GM10248 (cell line): ENCODE data around the gene CENPVL2.
"Not testable (repeated sequence)": the region's sequence is repeated elsewhere in the genome, so short reads cannot be mapped to it uniquely, and the experiment has no call there.

Experiments used
- CTCF ChIA-PET: fragments of 300-600 bp; sonication (Branson Sonifier 250); formaldehyde crosslinking; extraction: SDS; loops from one replicate; lab custom pipeline; 2021; ENCODE audit warnings: antibody characterized with exemption; lab: Yijun Ruan, JAX
- POLR2A ChIA-PET: fragments of 350-650 bp; sonication (Branson Sonifier 250); formaldehyde crosslinking; extraction: SDS; loops from one replicate; lab custom pipeline; 2020; ENCODE audit warnings: antibody characterized with exemption; lab: Yijun Ruan, JAX
- DNase-seq: peaks from one replicate; pipeline ENCODE4 v3.0.0; 2012; ENCODE audit errors: extremely low spot score
- TF ChIP-seq, protein P1 (sequence below): IDR thresholded peaks from 2 replicates; pipeline ENCODE4 v1.5.1; 2012; ENCODE audit warnings: mild to moderate bottlenecking, low read depth; ENCODE audit errors: extremely low read depth, missing control alignments, control extremely low read depth

Gene CENPVL2

DNA sequence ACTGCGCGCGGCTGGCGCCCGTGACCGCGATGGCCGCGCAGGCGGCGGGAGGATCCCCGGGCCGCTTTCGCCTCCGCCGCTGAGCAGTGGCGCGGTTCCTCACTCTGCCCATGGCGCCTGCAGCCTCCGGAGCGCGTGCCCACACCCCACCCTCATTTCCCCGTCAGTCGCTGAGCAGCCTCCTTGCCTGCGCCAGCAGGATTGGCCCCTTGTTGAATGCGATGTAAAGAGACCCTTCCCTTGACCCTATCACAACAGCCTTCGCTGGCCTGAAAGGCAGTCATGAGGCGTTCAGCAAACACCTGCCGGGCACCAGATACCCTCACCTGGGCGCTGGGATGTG lies at the start of gene CENPVL2:
Gene CENPVL2, minus strand, starts transcription at position 112 of the 343 bp plus-strand sequence. Its CDS starts 0 bp downstream, at position 112.
- POLR2A ChIA-PET, CTCF ChIA-PET, DNase-seq: not testable (repeated sequence)

DNA sequence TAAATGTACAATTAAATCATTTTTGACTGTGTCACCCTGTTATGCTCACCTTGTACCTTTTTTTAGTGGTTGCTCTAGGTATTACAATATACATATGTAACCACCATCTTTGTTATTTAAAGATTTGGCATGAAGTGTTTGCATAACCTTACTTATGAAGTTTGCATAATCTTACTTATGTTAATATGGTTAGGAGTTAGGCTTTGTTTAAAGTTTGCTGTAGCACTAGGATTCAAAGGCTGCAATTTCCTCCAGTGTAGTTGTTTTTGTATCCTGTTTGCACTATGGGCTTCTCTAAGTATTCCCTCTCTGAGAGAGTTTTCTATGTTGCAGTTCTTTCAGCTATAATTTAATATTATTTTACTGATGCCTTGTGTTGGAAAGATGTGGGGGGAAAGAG lies 45.6 kb upstream of the CENPVL2 start:
- POLR2A ChIA-PET: no interaction called here
- TF ChIP-seq, protein P1, sequence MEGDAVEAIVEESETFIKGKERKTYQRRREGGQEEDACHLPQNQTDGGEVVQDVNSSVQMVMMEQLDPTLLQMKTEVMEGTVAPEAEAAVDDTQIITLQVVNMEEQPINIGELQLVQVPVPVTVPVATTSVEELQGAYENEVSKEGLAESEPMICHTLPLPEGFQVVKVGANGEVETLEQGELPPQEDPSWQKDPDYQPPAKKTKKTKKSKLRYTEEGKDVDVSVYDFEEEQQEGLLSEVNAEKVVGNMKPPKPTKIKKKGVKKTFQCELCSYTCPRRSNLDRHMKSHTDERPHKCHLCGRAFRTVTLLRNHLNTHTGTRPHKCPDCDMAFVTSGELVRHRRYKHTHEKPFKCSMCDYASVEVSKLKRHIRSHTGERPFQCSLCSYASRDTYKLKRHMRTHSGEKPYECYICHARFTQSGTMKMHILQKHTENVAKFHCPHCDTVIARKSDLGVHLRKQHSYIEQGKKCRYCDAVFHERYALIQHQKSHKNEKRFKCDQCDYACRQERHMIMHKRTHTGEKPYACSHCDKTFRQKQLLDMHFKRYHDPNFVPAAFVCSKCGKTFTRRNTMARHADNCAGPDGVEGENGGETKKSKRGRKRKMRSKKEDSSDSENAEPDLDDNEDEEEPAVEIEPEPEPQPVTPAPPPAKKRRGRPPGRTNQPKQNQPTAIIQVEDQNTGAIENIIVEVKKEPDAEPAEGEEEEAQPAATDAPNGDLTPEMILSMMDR: no peak
- DNase-seq: no peak
- CTCF ChIA-PET: no interaction called here

DNA sequence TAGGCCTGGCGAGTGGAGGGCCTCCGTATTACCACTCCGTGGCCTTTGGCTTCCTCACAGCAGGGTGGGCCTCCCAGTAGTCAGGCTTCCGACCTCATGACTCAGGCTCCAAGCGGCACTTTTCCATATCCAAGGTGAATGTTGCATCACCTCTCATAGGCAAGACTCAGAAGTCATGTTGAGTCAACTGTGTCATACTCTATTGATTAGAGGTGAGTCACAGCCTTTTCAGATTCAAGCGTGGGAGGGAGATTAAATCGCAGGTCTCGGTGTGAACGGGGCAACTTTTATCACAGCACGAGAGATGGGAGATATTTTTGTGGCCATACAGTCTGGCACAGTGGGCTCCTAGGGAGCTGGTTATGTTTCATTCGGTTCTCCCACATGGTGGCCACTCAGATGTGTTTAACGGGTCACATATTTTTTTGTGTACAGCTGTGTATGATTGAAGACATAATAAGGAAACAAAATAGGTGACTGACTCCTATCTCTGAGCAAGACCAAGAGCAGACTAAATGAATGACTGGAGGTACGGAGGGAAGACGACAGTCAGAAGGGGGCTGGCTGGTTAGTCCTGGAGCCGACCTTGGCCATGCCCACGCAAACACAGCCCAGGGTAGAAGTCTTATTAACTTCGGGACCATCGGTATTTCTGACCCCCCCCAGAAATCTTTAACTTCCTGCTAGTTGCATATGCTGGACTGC lies 30.5 kb upstream of the CENPVL2 start:
- DNase-seq, POLR2A ChIA-PET, CTCF ChIA-PET: not testable (repeated sequence)

DNA sequence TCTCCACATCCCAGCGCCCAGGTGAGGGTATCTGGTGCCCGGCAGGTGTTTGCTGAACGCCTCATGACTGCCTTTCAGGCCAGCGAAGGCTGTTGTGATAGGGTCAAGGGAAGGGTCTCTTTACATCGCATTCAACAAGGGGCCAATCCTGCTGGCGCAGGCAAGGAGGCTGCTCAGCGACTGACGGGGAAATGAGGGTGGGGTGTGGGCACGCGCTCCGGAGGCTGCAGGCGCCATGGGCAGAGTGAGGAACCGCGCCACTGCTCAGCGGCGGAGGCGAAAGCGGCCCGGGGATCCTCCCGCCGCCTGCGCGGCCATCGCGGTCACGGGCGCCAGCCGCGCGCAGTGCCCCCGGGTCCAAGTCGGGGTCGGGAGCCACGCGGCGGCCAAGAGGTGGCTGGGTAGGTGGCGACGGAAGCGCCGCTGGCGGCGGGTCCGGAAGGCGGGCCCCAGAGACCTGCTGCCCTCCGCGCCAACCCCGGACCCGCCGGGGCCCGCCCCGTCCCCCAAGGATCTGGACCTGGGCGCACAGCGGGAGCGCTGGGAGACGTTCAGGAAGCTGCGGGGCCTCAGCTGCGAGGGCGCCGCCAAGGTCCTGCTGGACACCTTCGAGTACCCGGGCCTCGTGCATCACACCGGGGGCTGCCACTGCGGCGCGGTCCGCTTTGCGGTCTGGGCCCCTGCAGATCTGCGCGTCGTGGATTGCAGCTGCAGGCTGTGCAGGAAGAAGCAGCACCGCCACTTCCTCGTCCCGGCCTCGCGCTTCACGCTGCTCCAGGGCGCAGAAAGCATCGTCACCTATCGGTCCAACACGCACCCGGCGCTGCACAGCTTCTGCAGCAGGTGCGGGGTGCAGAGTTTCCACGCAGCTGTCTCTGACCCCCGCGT lies 27.9 kb upstream of the CENPVL2 start, which contains the start of gene CENPVL1:
Gene CENPVL1, plus strand, starts transcription at position 236 of the 888 bp plus-strand sequence. Its CDS starts 0 bp downstream, at position 236.
- CTCF ChIA-PET, POLR2A ChIA-PET, DNase-seq: not testable (repeated sequence)

DNA sequence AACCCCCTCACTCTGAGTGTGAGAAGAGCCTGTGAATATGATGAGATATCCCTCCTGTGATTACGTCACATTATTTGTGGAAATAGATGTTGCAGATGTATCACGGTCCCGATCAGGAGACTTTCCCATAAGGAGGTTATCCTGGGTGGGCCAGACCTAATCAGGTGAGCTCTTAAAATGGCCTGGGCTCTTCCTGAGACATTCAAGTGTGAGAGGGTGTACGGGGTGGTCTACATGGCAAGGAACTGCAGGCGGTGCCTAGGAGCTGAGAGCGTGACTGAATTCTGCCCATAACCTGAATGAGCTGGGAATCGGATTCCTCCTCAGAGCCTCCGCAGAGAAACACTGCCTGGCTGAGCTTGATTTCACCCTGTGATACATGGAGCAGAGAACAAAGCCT lies 14.8 kb upstream of the CENPVL2 start:
- no peak for DNase-seq
- TF ChIP-seq, protein P1: no peak
- ChIA-PET CTCF (no interaction called here), POLR2A (no interaction called here)

DNA sequence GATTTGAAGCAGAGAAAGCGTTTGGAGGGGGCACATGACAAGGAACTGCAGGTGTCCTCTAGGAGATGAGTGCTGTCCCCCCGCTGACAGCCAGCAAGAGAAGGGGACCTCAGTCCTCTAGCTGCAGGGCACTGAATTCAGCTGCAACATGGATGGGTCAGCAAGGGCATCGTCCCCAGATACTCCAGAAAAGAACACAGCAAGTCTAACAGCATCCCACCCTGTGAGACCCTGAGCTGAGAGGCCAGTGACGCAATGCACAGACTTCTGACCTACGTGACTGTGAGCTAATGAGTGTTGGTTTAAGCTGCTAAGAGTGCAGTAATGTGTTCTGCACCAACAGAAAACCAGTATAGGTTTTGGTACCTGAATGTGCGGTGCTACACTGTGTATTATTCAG lies 11.6 kb upstream of the CENPVL2 start:
- TF ChIP-seq, protein P1: no peak
- no peak for DNase-seq
- ChIA-PET POLR2A (no interaction called here), CTCF (no interaction called here)

DNA sequence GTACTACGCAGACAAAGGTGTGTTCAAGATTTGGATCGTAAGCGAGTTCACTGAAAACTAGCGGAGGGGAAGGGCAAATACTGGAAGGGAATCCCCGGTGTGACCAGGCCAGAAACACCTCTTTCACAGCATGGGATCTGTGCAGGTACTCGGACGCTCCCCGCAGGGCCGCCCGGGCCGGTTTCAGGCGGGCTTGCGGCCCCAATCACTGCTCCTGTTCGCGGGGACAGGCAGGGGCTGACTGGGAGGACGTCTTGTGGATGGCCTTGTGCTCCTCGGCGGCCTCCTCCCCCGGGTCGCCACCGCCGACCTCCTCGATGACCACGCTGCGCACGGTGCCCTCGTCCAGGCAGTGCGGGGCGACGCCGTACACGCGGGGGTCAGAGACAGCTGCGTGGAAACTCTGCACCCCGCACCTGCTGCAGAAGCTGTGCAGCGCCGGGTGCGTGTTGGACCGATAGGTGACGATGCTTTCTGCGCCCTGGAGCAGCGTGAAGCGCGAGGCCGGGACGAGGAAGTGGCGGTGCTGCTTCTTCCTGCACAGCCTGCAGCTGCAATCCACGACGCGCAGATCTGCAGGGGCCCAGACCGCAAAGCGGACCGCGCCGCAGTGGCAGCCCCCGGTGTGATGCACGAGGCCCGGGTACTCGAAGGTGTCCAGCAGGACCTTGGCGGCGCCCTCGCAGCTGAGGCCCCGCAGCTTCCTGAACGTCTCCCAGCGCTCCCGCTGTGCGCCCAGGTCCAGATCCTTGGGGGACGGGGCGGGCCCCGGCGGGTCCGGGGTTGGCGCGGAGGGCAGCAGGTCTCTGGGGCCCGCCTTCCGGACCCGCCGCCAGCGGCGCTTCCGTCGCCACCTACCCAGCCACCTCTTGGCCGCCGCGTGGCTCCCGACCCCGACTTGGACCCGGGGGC lies 567 bp downstream of the CENPVL2 start:
- POLR2A ChIA-PET, DNase-seq, CTCF ChIA-PET: not testable (repeated sequence)

DNA sequence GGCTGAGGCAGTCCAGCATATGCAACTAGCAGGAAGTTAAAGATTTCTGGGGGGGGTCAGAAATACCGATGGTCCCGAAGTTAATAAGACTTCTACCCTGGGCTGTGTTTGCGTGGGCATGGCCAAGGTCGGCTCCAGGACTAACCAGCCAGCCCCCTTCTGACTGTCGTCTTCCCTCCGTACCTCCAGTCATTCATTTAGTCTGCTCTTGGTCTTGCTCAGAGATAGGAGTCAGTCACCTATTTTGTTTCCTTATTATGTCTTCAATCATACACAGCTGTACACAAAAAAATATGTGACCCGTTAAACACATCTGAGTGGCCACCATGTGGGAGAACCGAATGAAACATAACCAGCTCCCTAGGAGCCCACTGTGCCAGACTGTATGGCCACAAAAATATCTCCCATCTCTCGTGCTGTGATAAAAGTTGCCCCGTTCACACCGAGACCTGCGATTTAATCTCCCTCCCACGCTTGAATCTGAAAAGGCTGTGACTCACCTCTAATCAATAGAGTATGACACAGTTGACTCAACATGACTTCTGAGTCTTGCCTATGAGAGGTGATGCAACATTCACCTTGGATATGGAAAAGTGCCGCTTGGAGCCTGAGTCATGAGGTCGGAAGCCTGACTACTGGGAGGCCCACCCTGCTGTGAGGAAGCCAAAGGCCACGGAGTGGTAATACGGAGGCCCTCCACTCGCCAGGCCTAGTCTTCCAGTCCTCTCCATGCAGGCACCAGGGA lies 2.8 kb downstream of the CENPVL2 start:
- DNase-seq, POLR2A ChIA-PET, CTCF ChIA-PET: not testable (repeated sequence)
